Omental fat pad (tissue), 4 donors: ENCODE results near the gene SLC25A36. TPM values are rescaled to one million over a fixed set of nuclear protein-coding genes. Genes with fewer than 3 reads are reported as not detected.

Source experiments
- ATAC-seq: fragments of 150-250 bp; one replicate; pipeline ENCODE4 v1.9.1; 2016; ENCODE audit warnings: mild to moderate bottlenecking, moderate library complexity; ENCODE audit not compliant: low FRiP score
- DNase-seq: peaks from one replicate; pipeline ENCODE4 v3.0.0-alpha.2; 2019; ENCODE audit warnings: low spot score
- total RNA-seq, 4 donors: library from RNA; depleted of rRNA; stranded (reverse); fragments of >200 nt; gene quantifications; one replicate each; pipeline ENCODE4 v1.1.0, GENCODE V29; 2016
- TF ChIP-seq, protein P1 (sequence below), 3 donors: fragments of 450-650 bp; IDR thresholded peaks; one replicate each; pipeline ENCODE4 v1.5.1; 2016 to 2017; ENCODE audit warnings: antibody characterized with exemption in 3 of 3, mild to moderate bottlenecking in 3 of 3, moderate library complexity in 2 of 3

Gene SLC25A36
- total RNA-seq, 4 donors from 2014 or later, result 50.9 to 77.9 (median 55.4) TPM

DNA sequence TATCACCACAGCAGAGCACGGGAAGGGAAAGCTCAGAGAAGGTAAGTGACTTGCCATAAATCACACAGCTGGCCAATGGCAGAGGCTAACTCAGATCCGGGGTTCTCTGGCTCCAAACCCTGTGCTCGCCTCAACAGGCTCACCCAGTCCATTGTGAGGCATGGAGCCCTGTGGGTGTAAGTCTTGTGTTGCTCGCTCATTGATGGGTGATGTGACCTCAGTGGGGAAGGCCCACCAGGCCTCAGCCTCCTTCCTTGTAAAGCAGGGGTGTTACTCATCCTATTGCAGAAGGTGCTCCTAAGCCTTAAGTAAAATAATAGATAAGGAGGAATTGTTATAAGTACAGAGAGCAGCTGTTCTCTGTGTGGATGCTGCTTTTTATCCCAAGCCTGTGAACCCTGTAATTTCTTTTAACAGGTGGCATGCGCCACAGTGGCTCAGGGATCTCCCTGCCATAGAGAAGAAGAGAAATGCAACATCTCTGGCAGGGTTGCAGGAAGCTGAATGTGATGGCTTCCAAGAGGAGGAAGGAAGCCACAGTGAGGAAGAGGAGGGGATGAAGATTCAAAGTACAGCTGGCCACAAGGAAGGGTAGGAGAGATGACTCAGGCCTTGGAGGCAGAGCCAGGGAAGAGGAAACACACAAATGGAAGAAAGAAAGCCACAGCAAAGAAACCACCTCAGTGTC is 78.7 kb downstream of the SLC25A36 start:
- DNase-seq (no peak), ATAC-seq (no peak)

DNA sequence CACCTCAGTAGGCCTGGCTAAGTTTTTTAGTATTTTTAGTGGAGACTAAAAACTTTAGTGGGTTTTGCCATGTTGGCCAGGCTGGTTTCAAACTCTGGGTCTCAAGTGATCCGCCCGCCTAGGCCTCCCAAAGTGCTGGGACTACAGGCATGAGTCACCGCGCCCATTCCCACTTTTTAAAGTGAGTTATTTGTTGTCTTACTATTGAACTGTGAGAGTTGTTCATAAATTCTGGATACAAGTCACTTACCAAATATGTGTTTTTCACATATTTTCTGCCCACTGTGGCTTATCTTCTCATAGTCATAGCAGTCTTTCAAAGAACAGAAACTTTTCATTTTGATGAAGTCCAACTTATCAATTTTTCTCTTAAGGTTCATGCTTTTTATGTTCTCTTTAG is 79.6 kb downstream of the SLC25A36 start:
- ATAC-seq (no peak), DNase-seq (no peak)
- TF ChIP-seq, protein P1, sequence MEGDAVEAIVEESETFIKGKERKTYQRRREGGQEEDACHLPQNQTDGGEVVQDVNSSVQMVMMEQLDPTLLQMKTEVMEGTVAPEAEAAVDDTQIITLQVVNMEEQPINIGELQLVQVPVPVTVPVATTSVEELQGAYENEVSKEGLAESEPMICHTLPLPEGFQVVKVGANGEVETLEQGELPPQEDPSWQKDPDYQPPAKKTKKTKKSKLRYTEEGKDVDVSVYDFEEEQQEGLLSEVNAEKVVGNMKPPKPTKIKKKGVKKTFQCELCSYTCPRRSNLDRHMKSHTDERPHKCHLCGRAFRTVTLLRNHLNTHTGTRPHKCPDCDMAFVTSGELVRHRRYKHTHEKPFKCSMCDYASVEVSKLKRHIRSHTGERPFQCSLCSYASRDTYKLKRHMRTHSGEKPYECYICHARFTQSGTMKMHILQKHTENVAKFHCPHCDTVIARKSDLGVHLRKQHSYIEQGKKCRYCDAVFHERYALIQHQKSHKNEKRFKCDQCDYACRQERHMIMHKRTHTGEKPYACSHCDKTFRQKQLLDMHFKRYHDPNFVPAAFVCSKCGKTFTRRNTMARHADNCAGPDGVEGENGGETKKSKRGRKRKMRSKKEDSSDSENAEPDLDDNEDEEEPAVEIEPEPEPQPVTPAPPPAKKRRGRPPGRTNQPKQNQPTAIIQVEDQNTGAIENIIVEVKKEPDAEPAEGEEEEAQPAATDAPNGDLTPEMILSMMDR (IDR thresholded peaks at IDR 0.05), result no peak

More for the DNA sequence above, 78.7 kb downstream of the SLC25A36 start:
- TF ChIP-seq, protein P1 (IDR thresholded peaks at IDR 0.05), result no peak

Other genes with a start within 250 kb of the SLC25A36 start
- 1 to 10 TPM in 1 of 4 donors, under 1 TPM in 3; 0.12 to 5.7 (median 0.58) TPM for gene SPSB4, start 109.5 kb downstream of the SLC25A36 start, total RNA-seq